GM19023 (cell line): ENCODE results near the gene PCDHB6.
"Not testable (repeated sequence)": the region's sequence is repeated elsewhere in the genome, so short reads cannot be mapped to it uniquely, and the experiment has no call there.

Source experiments
- ATAC-seq: cut with Tn5 transposase; IDR thresholded peaks from one replicate; pipeline ENCODE4 v1.9.1; 2021; ENCODE audit warnings: mild to moderate bottlenecking, moderate library complexity; ENCODE audit not compliant: unreplicated experiment

The PCDHB6 gene

GRCh38 chr5:141149812-141150211, at the start of gene PCDHB6:
Gene PCDHB6 (plus strand): TSS chr5:141150057. CDS start chr5:141150258, 201 bp downstream.
- ATAC-seq: no peak

- no peak for ATAC-seq
Measured at GRCh38 chr5:141100243-141100805, 49.5 kb upstream of the PCDHB6 start, which contains the start of gene PCDHB3. Gene PCDHB3 (plus strand): TSS chr5:141100473. CDS start chr5:141100650, 177 bp downstream.

- no peak for ATAC-seq
Measured at GRCh38 chr5:141101059-141101458, 48.8 kb upstream of the PCDHB6 start.

GRCh38 chr5:141102070-141102469, 47.8 kb upstream of the PCDHB6 start:
- ATAC-seq: not testable (repeated sequence)

- not testable (repeated sequence) for ATAC-seq
Measured at GRCh38 chr5:141102471-141102870, 47.4 kb upstream of the PCDHB6 start.

- ATAC-seq: no peak
Measured at GRCh38 chr5:141105350-141105749, 44.5 kb upstream of the PCDHB6 start.

GRCh38 chr5:141119250-141119649, 30.6 kb upstream of the PCDHB6 start:
- ATAC-seq: no peak

GRCh38 chr5:141121563-141121962, 28.3 kb upstream of the PCDHB6 start, which contains the start of gene PCDHB4:
Gene PCDHB4 (plus strand): TSS chr5:141121818. CDS start chr5:141121999, 181 bp downstream.
- ATAC-seq: no peak

- ATAC-seq: no peak
Measured at GRCh38 chr5:141121985-141122384, 27.9 kb upstream of the PCDHB6 start.

- ATAC-seq: not testable (repeated sequence)
Measured at GRCh38 chr5:141123396-141124135, 26.3 kb upstream of the PCDHB6 start.

GRCh38 chr5:141127305-141127704, 22.6 kb upstream of the PCDHB6 start:
- no peak for ATAC-seq

GRCh38 chr5:141135030-141135717, 14.7 kb upstream of the PCDHB6 start, which contains the start of gene PCDHB5:
Gene PCDHB5 (plus strand): TSS chr5:141135206. CDS start chr5:141135435, 229 bp downstream.
- ATAC-seq: no peak

- ATAC-seq: no peak
Measured at GRCh38 chr5:141135718-141136266, 14.1 kb upstream of the PCDHB6 start.

- not testable (repeated sequence) for ATAC-seq
Measured at GRCh38 chr5:141137346-141137745, 12.5 kb upstream of the PCDHB6 start.

- ATAC-seq: no peak
Measured at GRCh38 chr5:141150224-141150992, 551 bp downstream of the PCDHB6 start.

GRCh38 chr5:141150993-141151325, 1.1 kb downstream of the PCDHB6 start:
- no peak for ATAC-seq

- ATAC-seq: not testable (repeated sequence)
Measured at GRCh38 chr5:141151632-141152031, 1.8 kb downstream of the PCDHB6 start.

GRCh38 chr5:141152096-141152495, 2.2 kb downstream of the PCDHB6 start:
- not testable (repeated sequence) for ATAC-seq

GRCh38 chr5:141155540-141156374, 5.9 kb downstream of the PCDHB6 start:
- ATAC-seq: no peak

GRCh38 chr5:141157356-141157755, 7.5 kb downstream of the PCDHB6 start:
- ATAC-seq: not testable (repeated sequence)
